Astrocyte (in vitro differentiated cells and primary cell): ENCODE measurements around the gene TTC27.

Experiments used
- EZH2 ChIP-seq: IDR thresholded peaks from 2 replicates; pipeline ENCODE4 v1.6.1; 2012; ENCODE audit warnings: mild to moderate bottlenecking, low read length, inconsistent platforms; ENCODE audit not compliant: insufficient read depth
- TF ChIP-seq, protein P1 (sequence below): IDR thresholded peaks from 2 replicates; pipeline ENCODE4 v1.5.1; 2011; ENCODE audit warnings: low read depth, mild to moderate bottlenecking, inconsistent platforms, low read length, moderate library complexity; ENCODE audit not compliant: insufficient read depth

DNA sequence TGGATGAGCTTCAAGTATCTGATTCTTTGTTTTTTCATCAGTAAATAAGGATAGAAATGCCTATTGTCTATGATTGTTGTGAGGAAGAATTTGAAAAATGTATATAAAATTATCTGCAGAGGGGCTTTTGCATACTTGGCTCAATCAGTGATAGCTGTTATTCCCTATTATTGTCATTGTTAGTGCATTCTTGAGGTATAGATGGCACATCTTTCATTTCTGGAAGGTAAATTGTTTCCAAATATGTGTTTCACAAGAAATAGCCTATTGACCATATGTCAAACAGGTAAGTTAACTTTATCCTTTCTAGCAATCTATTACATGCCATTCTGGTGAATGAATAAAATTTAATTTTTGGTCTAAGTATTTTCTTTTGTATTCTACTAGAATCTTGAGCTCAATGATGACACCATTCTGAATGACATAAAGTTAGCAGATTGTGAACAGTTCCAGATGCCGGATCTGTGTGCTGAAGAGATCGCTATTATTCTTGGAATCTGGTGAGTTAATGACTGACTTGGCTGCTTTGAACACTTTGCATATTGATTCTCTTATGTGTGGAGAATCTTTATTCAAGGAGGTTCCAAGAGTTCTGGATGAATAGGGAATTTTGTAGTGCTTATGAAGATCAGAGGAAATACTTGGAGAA, 44.2 kb downstream of the TTC27 start:
- TF ChIP-seq EZH2, result no peak
- TF ChIP-seq, protein P1, sequence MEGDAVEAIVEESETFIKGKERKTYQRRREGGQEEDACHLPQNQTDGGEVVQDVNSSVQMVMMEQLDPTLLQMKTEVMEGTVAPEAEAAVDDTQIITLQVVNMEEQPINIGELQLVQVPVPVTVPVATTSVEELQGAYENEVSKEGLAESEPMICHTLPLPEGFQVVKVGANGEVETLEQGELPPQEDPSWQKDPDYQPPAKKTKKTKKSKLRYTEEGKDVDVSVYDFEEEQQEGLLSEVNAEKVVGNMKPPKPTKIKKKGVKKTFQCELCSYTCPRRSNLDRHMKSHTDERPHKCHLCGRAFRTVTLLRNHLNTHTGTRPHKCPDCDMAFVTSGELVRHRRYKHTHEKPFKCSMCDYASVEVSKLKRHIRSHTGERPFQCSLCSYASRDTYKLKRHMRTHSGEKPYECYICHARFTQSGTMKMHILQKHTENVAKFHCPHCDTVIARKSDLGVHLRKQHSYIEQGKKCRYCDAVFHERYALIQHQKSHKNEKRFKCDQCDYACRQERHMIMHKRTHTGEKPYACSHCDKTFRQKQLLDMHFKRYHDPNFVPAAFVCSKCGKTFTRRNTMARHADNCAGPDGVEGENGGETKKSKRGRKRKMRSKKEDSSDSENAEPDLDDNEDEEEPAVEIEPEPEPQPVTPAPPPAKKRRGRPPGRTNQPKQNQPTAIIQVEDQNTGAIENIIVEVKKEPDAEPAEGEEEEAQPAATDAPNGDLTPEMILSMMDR, result no peak
